Daoy (cell line): ENCODE results near the gene SNTG2. TPM values are rescaled to one million over a fixed set of nuclear protein-coding genes. Genes with fewer than 3 reads are reported as not detected.
"Not testable (repeated sequence)": the region's sequence is repeated elsewhere in the genome, so short reads cannot be mapped to it uniquely, and the experiment has no call there.

Source experiments
- DNase-seq: peaks from one replicate; pipeline ENCODE4 v3.0.0-alpha.2; 2015; ENCODE audit warnings: low read depth
- total RNA-seq: library from RNA; depleted of rRNA; stranded (reverse); fragments of >200 nt; shearing (Covaris generic); gene quantifications from 2 replicates; pipeline ENCODE4 v1.2.3, GENCODE V29; 2014

The SNTG2 gene
- total RNA-seq, 1 experiment from 2014 or later = not detected

DNA sequence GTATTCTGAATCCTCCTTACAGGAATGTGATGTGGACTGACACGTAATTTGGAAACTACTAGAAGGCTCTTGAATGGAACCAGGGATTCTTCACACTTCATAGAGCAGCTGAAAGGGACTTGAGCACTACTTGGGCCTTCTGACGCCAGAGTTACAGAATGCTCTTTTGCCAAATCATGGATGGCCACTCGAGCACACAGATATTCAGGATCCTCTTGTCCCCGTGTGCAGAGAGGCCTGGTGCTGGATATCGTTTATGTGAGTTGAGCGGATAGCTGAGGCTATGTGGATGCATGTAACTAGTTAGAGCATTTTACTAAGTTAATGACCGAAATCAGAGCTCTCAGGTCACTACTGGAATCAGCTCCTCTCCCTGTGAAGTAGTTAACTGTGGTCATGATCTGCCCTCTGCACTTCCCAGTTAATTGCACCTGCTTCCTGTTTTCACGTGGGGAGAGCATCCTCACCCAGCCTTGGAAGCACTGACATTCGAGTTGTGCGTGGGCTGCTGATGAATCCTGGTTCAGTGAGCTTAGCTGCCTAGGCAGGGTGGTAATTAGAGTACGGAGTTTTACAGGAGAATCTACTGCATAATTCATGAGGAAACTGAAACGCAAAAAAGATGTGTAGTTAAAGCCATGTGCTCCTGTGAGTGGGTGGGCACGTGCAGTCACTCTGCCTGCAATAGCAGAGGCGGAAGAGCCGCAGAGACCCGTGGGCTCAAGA lies 457.5 kb downstream of the SNTG2 start:
- no peak for DNase-seq

DNA sequence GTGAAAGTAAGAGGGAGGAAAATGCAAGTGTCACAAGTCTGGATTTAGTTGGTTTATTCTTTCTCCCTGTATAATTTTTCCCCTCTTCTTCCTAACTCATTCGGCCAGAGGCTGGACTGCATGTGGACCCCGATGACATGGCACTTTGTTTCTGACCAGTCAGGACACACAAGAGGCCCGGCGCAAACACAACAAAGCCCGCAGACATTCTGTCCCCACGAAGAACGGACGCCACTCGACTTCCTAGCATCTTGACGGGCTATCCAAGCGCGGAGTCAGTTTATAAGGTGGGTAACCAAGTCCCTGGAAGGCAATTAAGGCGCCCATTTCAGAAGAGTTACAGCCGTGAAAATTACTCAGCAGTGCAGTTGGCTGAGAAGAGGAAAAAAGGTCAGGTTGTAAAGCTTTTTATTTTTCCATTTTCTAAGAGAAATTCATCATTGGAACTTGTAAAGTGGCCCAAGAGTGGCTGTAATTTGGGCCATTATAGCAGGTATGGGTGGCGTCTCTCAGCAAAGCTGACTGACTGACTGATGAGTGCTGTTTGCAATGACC lies 462.6 kb downstream of the SNTG2 start, which contains the start of gene TPO:
TSS of gene TPO (plus strand) at position 308 of the 555 bp plus-strand sequence. CDS start 946 bp downstream, outside the sequence.
- DNase-seq = no peak

DNA sequence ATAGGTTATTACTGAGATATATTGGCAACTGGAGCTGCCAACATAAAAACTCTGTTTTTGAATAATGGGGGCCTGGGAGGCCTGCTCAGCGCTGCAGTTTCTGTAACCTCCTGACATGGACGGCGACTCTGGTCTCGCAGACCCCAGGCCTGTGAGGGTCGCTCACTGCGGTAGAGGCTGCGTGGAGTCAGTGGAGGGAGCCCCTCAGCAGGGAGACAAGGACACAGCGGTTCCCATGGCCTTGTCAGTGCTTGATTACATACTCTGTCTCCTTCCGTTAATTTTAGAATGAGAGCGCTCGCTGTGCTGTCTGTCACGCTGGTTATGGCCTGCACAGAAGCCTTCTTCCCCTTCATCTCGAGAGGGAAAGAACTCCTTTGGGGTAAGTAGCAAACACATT lies 463.5 kb downstream of the SNTG2 start:
- no peak for DNase-seq

DNA sequence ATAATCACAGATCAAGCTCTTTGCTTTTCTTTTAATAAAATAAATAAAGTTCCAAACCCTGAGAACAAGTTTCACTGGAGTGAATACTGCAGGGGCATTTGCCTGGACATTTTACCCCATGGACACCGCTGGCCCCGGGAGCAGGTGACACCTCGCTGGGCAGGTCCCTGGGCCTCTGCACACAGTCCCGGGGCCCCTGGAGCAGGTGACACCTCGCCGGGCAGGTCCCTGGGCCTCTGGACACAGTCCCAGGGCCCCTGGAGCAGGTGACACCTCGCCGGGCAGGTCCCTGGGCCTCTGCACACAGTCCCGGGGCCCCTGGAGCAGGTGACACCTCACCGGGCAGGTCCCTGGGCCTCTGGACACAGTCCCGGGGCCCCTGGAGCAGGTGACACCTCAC lies 464.3 kb downstream of the SNTG2 start:
- not testable (repeated sequence) for DNase-seq

DNA sequence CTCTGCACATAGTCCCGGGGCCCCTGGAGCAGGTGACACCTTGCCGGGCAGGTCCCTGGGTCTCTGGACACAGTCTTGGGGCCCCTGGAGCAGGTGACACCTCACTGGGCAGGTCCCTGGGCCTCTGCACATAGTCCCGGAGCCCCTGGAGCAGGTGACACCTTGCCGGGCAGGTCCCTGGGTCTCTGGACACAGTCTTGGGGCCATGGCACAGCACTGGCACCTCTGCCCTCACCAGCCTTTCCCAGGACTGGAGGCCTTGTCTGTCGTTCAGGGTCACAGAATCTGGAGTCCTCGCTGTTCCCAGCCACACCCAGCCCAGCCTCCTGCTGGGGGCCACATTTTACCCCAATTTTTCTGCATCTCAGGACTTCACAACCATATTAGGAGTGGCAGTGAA lies 464.9 kb downstream of the SNTG2 start:
- DNase-seq = no peak
